K562 (cell line): Measurements from ENCODE around the gene FAM227A. TPM values are rescaled to one million over a fixed set of nuclear protein-coding genes. Genes with fewer than 3 reads are reported as not detected.

Source experiments
- BHLHE40 ChIP-seq: IDR thresholded peaks from 2 replicates; pipeline ENCODE4 v1.6.1; 2011; ENCODE audit warnings: low read length, improper control_type of control experiment
- BRF1 ChIP-seq: IDR thresholded peaks from 3 replicates; pipeline ENCODE4 v1.6.1; 2011; ENCODE audit warnings: borderline replicate concordance, mild to moderate bottlenecking; ENCODE audit not compliant: insufficient read length; ENCODE audit errors: extremely low read depth
- CHD1 ChIP-seq: fragments of 200-600 bp; sonication (generic); IDR thresholded peaks from one replicate; pipeline ENCODE4 v1.6.1; 2012; ENCODE audit warnings: mild to moderate bottlenecking, moderate library complexity, low read length, inconsistent platforms
- HNRNPK ChIP-seq: fragments of 200-400 bp; formaldehyde crosslinking; IDR thresholded peaks from one replicate; pipeline ENCODE4 v1.6.1; 2018; ENCODE audit warnings: mild to moderate bottlenecking, low read depth, low read length; ENCODE audit not compliant: poor library complexity, severe bottlenecking
- KLF1 ChIP-seq: fragments of 450-650 bp; IDR thresholded peaks from 2 replicates; pipeline ENCODE4 v1.6.1; 2016; ENCODE audit warnings: missing genetic modification characterization, missing compliant biosample characterization
- NFE2L1 ChIP-seq: fragments of 450-650 bp; IDR thresholded peaks from 2 replicates; pipeline ENCODE4 v1.6.1; 2016; ENCODE audit warnings: missing genetic modification characterization, low read depth, mild to moderate bottlenecking, missing compliant biosample characterization, moderate library complexity, borderline replicate concordance
- RBM17 ChIP-seq: fragments of 200-400 bp; formaldehyde crosslinking; IDR thresholded peaks from 2 replicates; pipeline ENCODE4 v1.6.1; 2017; ENCODE audit warnings: low read depth, mild to moderate bottlenecking, low read length, borderline replicate concordance
- RHOXF2B ChIP-seq: fragments of 250-450 bp; sonication (Bioruptor Pico); conservative IDR thresholded peaks from 2 replicates; pipeline ENCODE4 v1.5.1; 2021
- TCF3 ChIP-seq: sonication (generic); formaldehyde crosslinking; IDR thresholded peaks from 2 replicates; pipeline ENCODE4 v1.4.0; 2020; ENCODE audit warnings: mild to moderate bottlenecking, missing genetic modification reagents
- YY1 ChIP-seq, 3 experiments: IDR thresholded peaks; 2 replicates each; pipeline ENCODE4 v1.6.1; 2011; ENCODE audit warnings: low read length in 2 of 3, mild to moderate bottlenecking in 2 of 3, moderate library complexity in 2 of 3, borderline replicate concordance in 1 of 3, control low read depth in 1 of 3, low read depth in 1 of 3; ENCODE audit not compliant: insufficient read depth in 3 of 3, insufficient replicate concordance in 2 of 3, control insufficient read depth in 1 of 3, insufficient read length in 1 of 3; ENCODE audit errors: extremely low read depth in 1 of 3
- ZNF165 ChIP-seq: fragments of 250-450 bp; sonication (Bioruptor Pico); IDR thresholded peaks from 2 replicates; pipeline ENCODE4 v1.4.0; 2020; ENCODE audit warnings: borderline replicate concordance
- ZNF282 ChIP-seq: sonication (generic); formaldehyde crosslinking; IDR thresholded peaks from 2 replicates; pipeline ENCODE4 v1.8.1; 2023; ENCODE audit warnings: missing genetic modification reagents
- ZNF764 ChIP-seq: fragments of 250-450 bp; sonication (Bioruptor Pico); IDR thresholded peaks from 2 replicates; pipeline ENCODE4 v1.4.0; 2020; ENCODE audit warnings: low read depth, mild to moderate bottlenecking, moderate library complexity
- ZSCAN29 ChIP-seq: fragments of 450-650 bp; IDR thresholded peaks from 2 replicates; pipeline ENCODE4 v1.6.1; 2017
- polyA plus RNA-seq, 8 experiments: library from polyadenylated mRNA; depleted of rRNA in 4 of 8; stranded (reverse) in 5 of 8; unstranded in 3 of 8; fragments of >200 nt; fragmentation: Nextera tagmentation in 2 of 8; fragmentation: Illumina TruSeq in 1 of 8; extraction: Ambion mirVana in 2 of 8; extraction: Trizol in 1 of 8; gene quantifications; 2 replicates each; pipeline versions ENCODE4 v1.2.1 to v1.2.3, GENCODE V29; 2011 to 2014; ENCODE audit warnings: inconsistent platforms in 1 of 8, missing spikeins in 1 of 8
- total RNA-seq, 7 experiments: library from RNA; depleted of rRNA in 6 of 7; stranded (reverse); fragments of >200 nt in 6 of 7; fragmentation: Illumina TruSeq in 2 of 7; extraction: Trizol in 2 of 7; gene quantifications; 2 replicates each; pipeline versions ENCODE4 v1.2.1 to v1.2.3, GENCODE V29; 2011 to 2021; ENCODE audit warnings: low replicate concordance in 1 of 7
- TF ChIP-seq, protein P1 (sequence below), 2 experiments: fragments of 200-800 bp in 1 of 2; sonication (Bioruptor generic) in 1 of 2; sonication (generic) in 1 of 2; formaldehyde crosslinking in 1 of 2; IDR thresholded peaks in 1 of 2; conservative IDR thresholded peaks in 1 of 2; 2 replicates each; pipeline versions ENCODE4 v1.5.0 to v1.6.1; 2016 to 2020; ENCODE audit warnings: missing compliant biosample characterization in 1 of 2, missing genetic modification characterization in 1 of 2, missing genetic modification reagents in 1 of 2
- TF ChIP-seq, protein P2 (sequence below): fragments of 450-650 bp; IDR thresholded peaks from 2 replicates; pipeline ENCODE4 v1.7.0; 2016; ENCODE audit warnings: borderline replicate concordance
- TF ChIP-seq, protein P3 (sequence below): fragments of 450-650 bp; IDR thresholded peaks from 2 replicates; pipeline ENCODE4 v1.6.1; 2018; ENCODE audit not compliant: partially characterized antibody
- TF ChIP-seq, protein P4 (sequence below): sonication (generic); formaldehyde crosslinking; IDR thresholded peaks from 2 replicates; pipeline ENCODE4 v1.8.1; 2023; ENCODE audit warnings: mild to moderate bottlenecking, missing genetic modification reagents

The FAM227A gene
- total and polyA plus RNA-seq, 9 of the 15 experiments (the other 6 are each of a cell fraction or from before 2014, with no cell fraction given) = 0.10 to 2.2 (median 0.83) TPM

DNA sequence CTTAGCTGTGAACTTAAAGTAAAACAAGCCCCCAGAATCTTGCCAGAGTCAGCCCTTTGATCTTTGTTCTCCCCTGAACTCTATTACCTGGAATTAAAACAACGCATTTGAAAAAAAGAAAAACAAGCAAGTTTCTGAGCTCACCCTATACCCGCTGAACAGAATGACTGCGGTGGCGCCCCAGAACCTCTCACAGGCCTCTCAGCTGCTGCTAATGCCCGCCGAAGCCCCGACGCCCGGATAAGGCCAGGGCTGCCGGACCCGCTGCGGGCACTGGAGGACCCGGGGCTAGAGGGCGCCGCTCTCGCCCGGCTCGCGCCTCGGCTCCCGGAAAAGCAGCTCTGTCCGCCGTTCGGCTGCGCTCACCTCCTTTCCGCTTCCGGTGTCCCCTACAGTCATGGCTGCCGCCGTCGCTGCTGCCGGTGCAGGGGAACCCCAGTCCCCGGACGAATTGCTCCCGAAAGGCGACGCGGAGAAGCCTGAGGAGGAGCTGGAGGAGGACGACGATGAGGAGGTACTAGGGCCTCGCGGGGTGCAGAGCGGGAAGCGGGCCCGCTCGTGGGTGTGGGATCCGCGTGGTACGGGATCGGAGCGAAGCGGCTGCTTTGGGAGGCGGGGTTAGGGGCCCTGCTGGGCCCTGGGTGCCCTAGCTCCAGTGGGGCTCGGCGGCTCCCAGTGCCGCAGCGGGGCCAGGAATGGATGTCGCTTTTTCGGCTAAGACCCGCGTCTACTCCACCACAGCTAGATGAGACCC, 25.6 kb upstream of the FAM227A start, which contains the start of gene TOMM22 (continued):
- TF ChIP-seq, protein P1, sequence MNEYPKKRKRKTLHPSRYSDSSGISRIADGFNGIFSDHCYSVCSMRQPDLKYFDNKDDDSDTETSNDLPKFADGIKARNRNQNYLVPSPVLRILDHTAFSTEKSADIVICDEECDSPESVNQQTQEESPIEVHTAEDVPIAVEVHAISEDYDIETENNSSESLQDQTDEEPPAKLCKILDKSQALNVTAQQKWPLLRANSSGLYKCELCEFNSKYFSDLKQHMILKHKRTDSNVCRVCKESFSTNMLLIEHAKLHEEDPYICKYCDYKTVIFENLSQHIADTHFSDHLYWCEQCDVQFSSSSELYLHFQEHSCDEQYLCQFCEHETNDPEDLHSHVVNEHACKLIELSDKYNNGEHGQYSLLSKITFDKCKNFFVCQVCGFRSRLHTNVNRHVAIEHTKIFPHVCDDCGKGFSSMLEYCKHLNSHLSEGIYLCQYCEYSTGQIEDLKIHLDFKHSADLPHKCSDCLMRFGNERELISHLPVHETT (CRISPR knock-in tag; conservative IDR thresholded peaks at IDR 0.05 in 1 of 2, IDR thresholded peaks at IDR 0.05 in 1 of 2) = peak in 1 of 2 experiments; percentile 70; a peak in 2 of 4 replicates
- TF ChIP-seq RBM17 (no peak), ZNF282 (CRISPR knock-in tag) (no peak), KLF1 (no peak), ZNF764 (no peak), TCF3 (CRISPR knock-in tag) (0 out of 2 replicates have a peak, but pooled peaks have one; percentile 6), BHLHE40 (no peak; the same call in 1 of the 2 replicates), ZSCAN29 (no peak), BRF1 (no peak), YY1 (IDR thresholded peaks at IDR 0.05; ENCODE audit: borderline replicate concordance in 1 of 3, control insufficient read depth in 1 of 3, extremely low read depth in 1 of 3, insufficient read depth in 3 of 3, insufficient read length in 1 of 3, insufficient replicate concordance in 2 of 3, low read depth in 1 of 3, low read length in 2 of 3) (peak; percentile 79 to 98 (median 95)), ZNF165 (CRISPR knock-in tag) (no peak), RHOXF2B (CRISPR knock-in tag) (no peak), CHD1 (no peak), NFE2L1 (tag) (no peak), HNRNPK (no peak)
- TF ChIP-seq, protein P2, sequence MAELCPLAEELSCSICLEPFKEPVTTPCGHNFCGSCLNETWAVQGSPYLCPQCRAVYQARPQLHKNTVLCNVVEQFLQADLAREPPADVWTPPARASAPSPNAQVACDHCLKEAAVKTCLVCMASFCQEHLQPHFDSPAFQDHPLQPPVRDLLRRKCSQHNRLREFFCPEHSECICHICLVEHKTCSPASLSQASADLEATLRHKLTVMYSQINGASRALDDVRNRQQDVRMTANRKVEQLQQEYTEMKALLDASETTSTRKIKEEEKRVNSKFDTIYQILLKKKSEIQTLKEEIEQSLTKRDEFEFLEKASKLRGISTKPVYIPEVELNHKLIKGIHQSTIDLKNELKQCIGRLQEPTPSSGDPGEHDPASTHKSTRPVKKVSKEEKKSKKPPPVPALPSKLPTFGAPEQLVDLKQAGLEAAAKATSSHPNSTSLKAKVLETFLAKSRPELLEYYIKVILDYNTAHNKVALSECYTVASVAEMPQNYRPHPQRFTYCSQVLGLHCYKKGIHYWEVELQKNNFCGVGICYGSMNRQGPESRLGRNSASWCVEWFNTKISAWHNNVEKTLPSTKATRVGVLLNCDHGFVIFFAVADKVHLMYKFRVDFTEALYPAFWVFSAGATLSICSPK = no peak
- TF ChIP-seq, protein P3, sequence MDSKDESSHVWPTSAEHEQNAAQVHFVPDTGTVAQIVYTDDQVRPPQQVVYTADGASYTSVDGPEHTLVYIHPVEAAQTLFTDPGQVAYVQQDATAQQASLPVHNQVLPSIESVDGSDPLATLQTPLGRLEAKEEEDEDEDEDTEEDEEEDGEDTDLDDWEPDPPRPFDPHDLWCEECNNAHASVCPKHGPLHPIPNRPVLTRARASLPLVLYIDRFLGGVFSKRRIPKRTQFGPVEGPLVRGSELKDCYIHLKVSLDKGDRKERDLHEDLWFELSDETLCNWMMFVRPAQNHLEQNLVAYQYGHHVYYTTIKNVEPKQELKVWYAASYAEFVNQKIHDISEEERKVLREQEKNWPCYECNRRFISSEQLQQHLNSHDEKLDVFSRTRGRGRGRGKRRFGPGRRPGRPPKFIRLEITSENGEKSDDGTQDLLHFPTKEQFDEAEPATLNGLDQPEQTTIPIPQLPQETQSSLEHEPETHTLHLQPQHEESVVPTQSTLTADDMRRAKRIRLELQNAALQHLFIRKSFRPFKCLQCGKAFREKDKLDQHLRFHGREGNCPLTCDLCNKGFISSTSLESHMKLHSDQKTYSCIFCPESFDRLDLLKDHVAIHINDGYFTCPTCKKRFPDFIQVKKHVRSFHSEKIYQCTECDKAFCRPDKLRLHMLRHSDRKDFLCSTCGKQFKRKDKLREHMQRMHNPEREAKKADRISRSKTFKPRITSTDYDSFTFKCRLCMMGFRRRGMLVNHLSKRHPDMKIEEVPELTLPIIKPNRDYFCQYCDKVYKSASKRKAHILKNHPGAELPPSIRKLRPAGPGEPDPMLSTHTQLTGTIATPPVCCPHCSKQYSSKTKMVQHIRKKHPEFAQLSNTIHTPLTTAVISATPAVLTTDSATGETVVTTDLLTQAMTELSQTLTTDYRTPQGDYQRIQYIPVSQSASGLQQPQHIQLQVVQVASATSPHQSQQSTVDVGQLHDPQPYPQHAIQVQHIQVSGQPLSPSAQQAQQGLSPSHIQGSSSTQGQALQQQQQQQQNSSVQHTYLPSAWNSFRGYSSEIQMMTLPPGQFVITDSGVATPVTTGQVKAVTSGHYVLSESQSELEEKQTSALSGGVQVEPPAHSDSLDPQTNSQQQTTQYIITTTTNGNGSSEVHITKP = peak; percentile 23
- TF ChIP-seq, protein P4, sequence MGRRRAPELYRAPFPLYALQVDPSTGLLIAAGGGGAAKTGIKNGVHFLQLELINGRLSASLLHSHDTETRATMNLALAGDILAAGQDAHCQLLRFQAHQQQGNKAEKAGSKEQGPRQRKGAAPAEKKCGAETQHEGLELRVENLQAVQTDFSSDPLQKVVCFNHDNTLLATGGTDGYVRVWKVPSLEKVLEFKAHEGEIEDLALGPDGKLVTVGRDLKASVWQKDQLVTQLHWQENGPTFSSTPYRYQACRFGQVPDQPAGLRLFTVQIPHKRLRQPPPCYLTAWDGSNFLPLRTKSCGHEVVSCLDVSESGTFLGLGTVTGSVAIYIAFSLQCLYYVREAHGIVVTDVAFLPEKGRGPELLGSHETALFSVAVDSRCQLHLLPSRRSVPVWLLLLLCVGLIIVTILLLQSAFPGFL = no peak
